AG08395 (cell line): Measurements from ENCODE around the gene DISC1.
"Not testable (repeated sequence)": the region's sequence is repeated elsewhere in the genome, so short reads cannot be mapped to it uniquely, and the experiment has no call there.

Experiments
- DNase-seq: peaks from one replicate; pipeline ENCODE4 v3.0.0; 2012; ENCODE audit warnings: mixed read lengths, low spot score

The DISC1 gene

DNA sequence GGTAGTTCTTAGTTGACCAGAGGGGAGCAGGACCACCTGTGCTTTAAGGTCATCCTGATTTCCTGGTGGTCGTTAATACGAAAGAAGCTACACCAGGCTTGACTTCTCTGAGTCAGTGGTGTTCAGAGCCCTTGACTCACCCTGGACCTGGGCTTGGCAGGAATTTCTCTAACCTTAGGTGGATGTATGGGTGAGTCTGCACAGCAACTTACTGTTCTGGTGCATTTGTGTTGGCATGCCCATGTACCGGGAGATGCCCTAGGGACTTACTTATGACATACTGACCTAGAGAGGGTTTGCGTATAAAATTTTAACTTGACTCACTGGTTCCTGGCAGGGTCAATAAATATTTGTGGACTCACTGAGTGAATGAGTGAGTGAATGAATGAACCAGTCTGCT is 304.6 kb downstream of the DISC1 start:
- DNase-seq, result no peak

DNA sequence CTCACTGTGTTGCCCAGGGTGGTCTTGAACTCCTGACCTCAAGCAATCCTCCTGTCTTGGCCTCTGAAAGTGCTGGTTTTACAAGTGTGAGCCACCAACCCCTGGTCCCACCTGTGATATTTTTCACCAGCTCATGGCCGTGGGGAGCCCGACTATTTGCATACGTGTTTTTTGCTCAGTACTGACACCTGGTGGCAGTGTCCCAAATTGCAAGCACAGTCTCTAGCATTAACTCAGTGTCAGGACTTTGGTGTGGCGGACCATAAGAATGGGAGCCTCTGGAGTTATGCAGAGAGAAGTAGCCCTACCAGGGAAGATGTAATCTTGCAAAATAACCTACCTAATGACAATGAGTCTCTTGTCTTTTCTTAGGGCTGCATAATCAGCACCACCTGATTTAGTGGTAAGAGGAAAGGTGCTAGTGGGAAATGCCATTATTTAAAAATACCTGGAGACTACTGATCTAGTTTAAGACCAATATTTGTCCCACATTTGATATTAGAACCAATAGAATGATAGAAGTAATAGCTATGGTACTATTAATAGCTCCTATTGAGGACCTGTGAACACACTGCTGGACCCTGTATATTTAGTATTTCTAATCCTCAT is 305.4 kb downstream of the DISC1 start:
- no peak for DNase-seq

DNA sequence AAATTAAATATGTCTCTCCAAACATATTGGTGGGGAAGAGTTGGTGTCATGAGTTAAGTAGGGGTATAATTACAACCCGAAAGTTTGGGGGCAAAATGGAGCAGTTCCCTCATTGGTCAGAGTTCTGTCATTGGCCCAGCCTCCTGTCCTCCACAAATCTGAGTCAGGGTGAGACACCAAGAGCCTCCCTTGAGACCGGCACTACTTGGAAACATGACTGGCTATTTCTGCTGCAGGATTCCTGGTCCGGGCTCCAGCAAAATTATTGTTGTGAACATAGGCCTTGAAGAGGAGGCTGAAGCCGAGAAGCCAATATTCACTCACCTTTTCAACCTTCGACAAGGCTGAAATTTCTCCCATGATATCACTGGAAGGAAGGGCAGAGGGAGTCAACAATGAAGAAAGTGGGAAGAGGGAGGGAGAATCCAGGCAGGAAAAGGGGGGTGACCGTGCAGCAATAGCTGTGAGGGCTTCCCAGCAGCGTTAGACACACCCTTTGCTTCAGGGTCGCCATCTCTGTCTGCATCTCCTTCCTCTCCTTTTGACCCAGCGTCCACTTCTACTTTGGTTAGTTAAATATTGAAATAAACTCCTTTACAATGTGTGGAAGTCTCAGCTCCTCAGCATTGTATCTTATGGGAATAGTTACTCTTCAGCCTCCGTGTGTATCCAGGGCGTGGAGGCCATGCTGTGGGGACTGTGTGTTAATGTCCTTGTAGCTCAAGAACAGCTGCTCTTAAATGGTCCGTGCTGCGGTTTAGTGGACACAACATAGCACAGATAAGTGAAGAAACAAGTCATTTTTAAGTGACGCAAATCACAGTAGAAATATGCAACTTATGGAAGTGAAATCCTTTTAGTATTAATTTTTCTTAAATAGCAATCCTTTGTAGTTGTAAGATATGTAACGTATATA is 307.4 kb downstream of the DISC1 start:
- DNase-seq, result no peak

DNA sequence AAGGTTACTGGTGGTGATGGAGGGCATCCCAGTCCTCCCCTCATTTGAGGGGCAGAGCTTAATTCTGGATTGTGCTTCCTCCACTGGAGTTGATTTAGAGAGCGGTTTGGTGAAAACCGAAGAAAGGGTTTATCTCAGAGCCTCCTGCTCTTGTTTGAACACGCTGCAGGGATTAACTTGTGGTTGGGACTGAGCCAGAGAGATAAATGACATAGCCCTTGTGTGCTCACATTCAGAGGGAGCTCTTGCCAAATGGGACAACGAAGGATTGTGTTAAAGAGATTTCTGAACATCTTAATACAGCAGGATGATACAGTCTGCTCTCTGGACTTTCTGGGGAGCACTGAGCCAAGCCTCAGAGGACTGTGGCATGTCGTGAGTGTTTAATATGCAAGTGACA is 308.2 kb downstream of the DISC1 start:
- DNase-seq, result no peak

DNA sequence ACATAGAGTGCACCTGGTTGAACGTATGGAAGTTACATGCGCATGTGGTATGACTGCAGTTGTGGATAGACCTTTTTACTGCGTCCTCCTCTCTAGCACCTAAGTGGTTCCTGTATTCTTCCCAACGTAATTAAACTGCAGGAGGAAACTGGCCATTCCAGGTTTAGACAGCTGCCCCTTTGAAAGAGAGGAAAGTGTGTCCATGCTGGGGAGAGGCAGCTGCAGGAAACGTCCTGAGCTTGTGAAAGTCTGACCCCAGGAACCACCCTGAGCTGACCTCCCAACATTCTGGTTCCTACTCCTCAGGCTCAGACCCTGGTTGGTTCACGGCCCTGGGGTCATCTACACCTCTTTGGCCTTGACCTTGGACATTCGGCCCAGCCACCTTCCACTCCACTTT is 309.3 kb downstream of the DISC1 start:
- DNase-seq, result no peak

DNA sequence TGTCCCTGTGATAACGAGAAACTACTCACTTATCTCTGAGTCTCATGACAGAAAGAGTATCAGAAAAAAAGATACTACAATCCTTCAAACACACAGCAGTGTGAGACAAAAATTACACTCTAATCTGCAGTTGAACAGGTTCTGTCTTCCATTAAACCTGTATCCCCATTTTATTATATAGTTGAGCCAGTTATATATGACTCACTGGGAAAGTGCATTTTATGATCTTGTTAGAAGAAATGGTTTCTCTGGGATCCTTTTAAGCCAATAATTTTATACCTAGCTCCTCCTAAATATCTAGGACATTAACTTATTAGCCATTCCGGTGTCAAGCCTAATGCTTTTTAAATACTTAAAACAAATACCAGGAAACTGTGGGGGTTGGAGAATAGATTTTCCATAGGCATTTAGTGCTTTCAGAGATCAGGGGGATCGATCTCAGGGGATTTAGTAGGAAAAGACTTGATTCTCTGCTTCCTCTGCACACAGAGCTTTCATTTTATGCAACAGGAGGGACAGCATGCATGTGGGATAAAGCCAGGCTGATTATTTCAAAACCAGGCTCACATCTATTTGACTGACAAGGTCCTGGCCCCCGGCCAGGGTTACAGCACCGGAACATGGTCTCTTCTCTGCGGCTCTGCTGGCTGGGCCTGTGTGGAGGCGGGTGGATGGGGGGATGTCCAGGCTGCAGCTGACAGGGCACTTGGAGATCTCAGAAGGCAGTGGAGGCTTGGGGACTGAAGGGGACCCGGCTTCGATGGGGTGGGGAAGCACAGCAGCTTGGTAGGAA is 310.6 kb downstream of the DISC1 start:
- no peak for DNase-seq

DNA sequence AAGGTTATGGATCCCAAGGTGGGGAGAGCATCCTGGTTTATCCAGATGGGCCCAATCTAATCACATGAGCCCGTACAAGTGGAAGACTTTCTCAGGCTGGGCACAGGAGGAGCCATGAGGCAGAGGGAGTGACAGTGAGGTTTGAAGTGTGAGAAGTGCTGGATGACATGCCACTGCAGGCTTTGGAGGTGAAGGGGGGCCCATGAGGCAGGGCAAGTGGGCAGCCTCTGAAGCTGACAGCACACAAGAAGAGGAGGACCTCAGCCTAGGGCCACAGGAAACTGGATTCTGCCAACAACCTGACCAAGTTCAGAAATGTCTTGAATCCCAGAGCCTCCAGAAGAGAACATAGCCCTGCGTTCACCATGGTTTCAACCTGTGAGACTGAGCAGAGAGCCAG is 311.6 kb downstream of the DISC1 start:
- no peak for DNase-seq

DNA sequence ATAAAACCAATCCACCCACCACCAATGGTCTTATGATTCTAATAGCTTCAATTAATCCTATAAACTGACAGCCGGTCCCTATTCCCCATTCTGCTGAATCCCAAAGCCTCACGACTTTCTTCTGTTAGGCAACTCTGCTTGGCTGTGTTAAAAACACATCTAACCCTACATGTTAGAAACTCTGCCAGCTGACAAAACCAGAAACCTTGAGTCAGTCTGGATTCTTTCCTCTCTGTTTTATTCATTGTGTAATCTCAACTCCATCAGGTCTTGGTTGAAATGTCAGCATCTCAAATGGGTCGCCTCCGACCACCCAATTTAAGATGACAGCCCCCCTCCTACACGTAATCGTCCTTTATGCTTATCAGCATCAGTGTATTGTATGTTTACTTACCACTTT is 312.1 kb downstream of the DISC1 start:
- DNase-seq, result peak; percentile 26

DNA sequence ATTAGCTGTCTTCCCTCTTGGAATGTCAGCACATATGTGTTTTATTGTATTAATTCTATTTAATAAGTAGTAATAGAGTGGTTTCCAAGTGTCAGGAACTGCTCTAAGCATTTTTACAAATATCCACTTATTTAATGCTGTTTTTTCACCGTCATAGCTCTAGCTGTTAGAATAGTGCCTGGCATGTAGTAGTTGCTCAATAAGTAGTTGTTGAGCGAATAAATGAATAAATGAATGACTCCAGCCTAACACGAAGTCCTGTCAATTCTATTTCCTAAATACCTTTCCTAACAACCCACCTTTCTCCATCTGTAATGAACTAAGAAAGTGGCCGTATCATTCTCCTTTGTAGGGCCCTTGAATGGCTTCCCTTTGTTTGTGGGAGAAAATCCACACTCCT is 312.5 kb downstream of the DISC1 start:
- DNase-seq, result no peak

DNA sequence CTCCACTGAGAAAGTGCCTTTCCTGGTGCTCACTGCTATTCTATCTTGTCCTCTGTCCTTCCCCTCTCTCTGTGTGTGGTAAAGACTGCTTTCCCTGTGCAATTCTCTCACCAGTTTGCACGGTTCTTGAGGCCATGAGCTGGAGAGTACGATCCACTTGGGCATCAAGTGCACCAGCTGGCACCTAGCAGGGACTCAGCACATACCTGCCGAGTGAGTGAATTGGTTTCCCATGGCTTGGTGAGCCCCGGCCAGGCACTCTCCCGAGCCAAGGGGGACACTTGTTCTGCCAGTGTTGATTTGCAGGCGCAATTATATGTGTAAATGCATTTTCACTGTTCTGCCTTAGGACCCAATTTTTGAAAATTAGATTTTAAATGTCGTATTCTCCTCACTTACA is 313.5 kb downstream of the DISC1 start:
- no peak for DNase-seq

DNA sequence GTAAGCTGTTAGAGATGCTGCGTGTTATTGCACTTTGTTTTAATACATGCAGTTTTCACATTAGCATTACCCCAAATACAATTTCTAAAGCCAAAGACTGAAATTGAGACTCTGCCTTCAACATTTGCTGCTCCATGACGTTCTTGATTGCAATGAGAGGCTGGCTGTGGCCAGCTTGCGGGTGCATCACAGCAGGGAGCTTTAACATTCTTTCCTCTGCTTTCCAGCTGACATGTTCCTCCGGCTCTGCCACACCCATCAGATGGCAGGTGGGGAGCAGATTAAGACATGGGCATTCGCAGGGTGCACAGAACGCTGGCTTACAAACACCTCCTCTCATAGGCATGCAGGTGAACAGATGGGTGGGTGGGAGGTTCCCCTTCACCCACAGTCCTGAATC is 314.1 kb downstream of the DISC1 start:
- DNase-seq, result no peak

DNA sequence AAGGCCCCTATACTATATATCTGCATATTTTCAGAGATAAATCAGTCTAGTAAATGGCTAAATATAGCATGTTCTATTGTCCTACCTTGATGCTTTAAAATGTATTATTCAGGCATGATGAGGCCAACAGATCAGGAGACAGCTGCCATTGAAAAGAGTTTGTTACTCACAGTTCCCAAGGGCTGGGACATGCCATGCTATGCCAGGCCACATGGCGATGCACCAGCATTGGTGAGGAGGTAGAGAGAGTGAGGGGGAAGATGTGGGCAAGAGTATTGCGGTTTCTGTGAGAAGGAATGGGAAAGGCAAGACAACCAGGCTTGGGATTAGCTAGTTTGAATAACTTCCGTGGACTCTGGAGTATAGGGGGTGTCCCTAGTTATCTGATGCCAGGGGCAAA is 316.5 kb downstream of the DISC1 start:
- DNase-seq, result no peak

DNA sequence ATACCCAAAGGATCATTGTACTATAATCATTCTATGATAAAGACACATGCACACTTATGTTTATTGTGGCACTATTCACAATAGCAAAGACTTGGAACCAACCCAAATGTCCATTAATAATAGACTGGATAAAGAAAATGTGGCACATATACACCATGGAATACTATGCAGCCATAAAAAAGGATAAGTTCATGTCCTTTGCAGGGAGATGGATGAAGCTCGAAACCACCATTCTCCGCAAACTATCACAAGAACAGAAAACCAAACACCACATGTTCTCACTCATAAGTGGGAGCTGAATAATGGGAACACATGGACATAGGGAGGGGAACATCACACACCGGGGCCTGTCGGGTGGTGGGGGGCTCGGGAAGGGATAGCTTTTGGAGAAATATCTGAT is 321.5 kb downstream of the DISC1 start:
- not testable (repeated sequence) for DNase-seq

DNA sequence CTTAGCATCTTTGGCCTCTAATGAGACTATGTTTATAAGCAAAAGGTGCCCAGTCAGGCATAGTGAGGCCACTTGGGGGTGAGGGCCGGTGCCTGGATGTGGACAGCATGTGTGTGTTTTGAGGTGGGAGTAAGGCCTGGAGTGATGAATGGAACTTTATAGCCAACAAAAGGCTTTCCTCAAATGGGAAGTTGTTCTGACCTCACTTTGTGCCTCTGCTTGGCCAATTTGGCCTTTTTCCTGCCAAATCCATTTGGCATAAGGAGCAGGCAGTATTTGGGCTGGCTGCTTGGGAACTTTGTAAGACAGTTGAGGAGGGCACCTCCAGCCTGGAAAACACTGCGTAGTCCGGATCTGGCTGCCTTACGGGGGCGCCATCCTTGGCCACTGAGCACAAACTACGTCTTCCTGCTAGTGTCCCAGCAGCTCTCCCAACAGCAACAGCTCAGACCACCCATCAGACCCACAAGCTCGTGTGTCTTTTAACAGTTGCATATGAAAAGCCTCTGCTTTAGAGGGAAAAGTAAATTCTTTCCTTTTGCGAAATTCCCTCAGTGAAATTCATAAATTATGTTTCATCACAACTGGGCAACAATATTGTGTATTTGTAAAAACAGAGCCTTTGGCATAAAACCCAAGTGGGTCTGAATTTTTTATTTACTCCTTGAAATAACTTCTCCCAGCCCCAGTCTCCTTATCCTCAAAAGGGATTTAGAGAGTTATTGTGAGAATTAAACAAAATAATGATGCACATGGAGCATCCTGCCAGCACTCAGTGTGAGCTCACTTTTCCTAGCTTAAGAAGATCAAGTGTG is 322.9 kb downstream of the DISC1 start:
- DNase-seq, result no peak

DNA sequence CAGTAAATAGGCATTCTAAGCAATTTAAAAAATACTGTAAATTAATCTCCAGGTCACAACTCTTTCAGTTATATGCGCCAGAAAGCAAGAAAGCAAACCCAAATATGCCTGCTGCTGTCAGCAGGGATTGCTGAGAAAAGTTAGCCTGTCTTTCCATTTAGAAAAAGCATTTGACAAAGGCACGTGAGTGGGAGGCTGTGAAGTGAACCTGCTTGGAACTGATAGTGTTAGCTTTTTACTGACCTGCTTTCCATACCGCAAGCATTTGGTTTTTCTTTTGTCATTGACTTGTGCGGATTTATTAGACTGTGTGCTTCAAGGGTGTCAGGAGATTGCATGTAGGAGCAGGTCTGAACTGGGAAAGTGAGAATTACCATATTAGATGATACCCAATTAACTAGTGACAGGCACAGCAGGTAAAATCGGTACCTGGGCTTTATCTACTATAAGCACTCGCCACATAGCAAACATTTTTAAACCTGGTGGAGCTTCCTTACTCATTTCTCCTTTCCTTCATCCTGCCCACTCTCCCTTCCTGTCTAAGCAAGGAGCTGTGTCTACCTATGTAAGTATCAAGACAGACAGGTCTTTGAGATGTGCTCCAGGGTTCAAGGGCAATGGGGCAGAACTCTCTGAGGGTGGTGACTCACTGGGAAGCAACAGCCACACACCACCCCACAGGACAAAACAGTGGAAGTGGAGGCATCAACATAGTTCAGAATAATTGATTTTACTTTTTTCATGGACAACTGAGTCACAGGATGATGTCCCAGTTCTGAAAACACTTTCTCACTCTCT is 323.9 kb downstream of the DISC1 start:
- DNase-seq, result no peak

DNA sequence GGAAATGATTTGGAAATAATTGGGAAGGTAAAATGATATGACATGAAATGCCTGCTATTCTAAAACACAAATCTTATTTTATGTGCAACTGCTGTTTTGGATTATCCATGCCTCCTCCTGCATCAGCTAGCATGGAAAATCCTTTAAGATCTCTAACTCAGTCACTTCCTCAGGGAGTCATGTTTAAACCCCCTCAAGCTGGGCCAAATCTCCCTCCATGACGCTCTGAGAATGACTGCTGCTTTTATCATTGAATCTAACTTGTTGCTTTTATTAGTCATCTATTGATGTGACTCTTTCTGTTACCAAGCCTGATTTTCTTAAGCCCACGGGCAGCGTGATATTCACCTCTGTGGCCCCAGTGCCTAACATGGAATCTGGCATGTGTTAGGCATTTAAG is 324.8 kb downstream of the DISC1 start:
- DNase-seq, result no peak

DNA sequence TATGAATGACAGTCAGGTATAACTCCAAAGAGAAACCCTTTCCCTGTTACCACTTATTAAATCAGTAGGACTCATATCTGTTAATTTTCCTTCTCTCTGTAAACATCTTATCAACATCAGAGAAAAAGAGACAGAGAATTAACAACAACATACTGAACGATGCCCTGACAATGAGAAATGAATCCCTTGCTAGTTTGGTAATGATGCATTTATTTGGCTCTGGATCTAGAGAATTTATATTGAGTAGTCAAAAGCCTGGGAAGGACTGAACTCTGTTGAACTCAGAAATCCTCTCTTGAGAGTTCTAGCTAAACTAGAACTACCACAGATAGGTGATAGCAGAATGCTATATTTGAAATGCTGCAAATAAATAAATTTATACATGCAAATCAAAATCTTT is 325.6 kb downstream of the DISC1 start:
- no peak for DNase-seq

DNA sequence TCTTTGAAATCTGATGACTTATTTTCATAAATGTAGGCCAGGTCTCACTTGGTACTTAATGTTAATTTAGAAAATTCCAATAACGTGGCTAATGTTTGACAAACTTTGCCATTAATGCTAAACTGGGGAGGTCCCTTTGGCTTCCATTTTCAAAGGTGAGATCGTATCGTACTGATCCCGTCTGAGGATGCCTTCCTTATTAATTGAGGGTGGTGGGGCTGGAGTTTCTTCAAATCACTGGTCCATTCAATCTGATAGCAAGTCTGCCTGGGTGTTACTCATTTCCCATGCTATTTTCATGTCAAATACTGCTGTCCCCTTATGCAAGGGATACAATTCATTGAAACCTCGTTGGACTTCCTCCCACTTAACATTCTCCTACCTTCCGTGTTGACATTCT is 327.1 kb downstream of the DISC1 start:
- no peak for DNase-seq

DNA sequence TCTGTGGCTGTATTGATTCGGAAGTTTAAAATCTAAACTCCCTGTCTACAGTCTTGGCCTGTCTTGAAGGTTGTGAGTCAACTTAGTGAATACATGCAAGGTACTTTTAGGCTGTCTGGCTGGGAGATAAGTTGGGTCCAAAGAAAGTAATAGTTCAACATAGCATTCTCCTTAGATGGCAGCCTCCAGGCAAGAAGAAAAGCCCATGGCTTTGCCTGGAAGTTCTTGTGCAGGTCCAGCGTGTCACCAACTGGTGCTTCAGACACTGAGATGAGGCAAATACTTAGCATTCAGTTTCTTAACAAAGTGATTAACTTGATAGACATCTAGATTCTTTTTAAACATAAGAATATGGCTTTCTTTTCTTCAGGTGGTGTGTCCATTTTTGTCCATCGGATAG is 328.2 kb downstream of the DISC1 start:
- DNase-seq, result no peak

DNA sequence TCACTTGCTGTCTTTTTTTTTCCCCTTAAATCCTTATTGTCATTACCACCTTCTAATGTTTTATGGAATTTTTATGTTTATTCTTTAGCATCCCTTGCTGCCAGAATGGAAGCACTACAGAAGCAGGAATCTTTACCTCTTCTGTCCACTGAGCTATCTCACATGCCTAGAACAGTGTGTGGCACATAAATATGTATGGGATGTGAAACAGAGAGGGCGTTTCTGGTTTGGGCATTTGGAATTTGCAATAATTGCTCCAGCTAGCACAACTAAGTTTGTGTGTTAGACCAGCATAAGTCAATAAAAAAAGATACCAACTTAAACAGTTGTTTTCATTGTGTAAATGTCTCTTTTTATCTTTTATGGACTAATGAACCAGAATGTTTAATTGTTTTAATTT is 330.8 kb downstream of the DISC1 start:
- DNase-seq, result no peak

DNA sequence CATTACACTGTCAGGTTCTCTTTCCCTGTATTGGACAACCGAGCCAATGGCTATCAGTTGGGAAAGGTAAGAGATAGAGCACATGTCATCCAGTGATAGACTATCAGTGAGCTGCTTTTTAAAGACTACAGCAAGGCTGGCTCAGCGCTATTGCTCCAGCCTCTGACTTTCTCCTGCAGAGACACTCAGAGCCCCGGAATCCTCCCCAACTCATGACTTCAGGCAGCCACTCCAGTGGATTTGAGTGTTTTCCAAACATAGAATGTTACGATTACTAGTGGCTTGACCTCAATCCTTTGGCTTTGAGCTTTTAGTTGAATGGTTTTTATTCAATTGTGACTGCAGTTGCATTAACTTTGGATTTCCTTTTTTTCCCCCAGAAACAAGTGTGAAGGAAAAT is 331.9 kb downstream of the DISC1 start:
- peak; percentile 76 for DNase-seq
